ENCODE data around the gene AIG1.
"Not testable (repeated sequence)": the region's sequence is repeated elsewhere in the genome, so short reads cannot be mapped to it uniquely, and the experiment has no call there.

AIG1 gene

GRCh38 chr6:143164565-143165105 lies 103.9 kb downstream of the AIG1 start:
- DNase-seq (ENCODE audit: low read depth in 2 of 2) = no peak

- DNase-seq (ENCODE audit: low read depth in 2 of 2) = no peak
Measured at GRCh38 chr6:143165315-143165855, 104.7 kb downstream of the AIG1 start.

GRCh38 chr6:143166247-143166695 lies 105.6 kb downstream of the AIG1 start:
- no peak for DNase-seq (ENCODE audit: low read depth in 2 of 2)

GRCh38 chr6:143167224-143167623 lies 106.5 kb downstream of the AIG1 start:
- no peak for DNase-seq (ENCODE audit: low read depth in 2 of 2)

GRCh38 chr6:143168396-143168816 lies 107.7 kb downstream of the AIG1 start:
- DNase-seq (ENCODE audit: low read depth in 2 of 2) = not testable (repeated sequence)

GRCh38 chr6:143169440-143169839 lies 108.8 kb downstream of the AIG1 start:
- no peak for DNase-seq (ENCODE audit: low read depth in 2 of 2)

- no peak for DNase-seq (ENCODE audit: low read depth in 2 of 2)
Measured at GRCh38 chr6:143174516-143174915, 113.8 kb downstream of the AIG1 start.

- no peak for DNase-seq (ENCODE audit: low read depth in 2 of 2)
Measured at GRCh38 chr6:143174951-143175350, 114.3 kb downstream of the AIG1 start.

- DNase-seq (ENCODE audit: low read depth in 2 of 2) = no peak
Measured at GRCh38 chr6:143176090-143177021, 115.7 kb downstream of the AIG1 start.

- no peak for DNase-seq (ENCODE audit: low read depth in 2 of 2)
Measured at GRCh38 chr6:143177706-143178105, 117.0 kb downstream of the AIG1 start.

- DNase-seq (ENCODE audit: low read depth in 2 of 2) = no peak
Measured at GRCh38 chr6:143179096-143179495, 118.4 kb downstream of the AIG1 start.

- no peak for DNase-seq (ENCODE audit: low read depth in 2 of 2)
Measured at GRCh38 chr6:143179901-143180612, 119.4 kb downstream of the AIG1 start.

GRCh38 chr6:143180826-143181225 lies 120.1 kb downstream of the AIG1 start:
- DNase-seq (ENCODE audit: low read depth in 2 of 2) = no peak

GRCh38 chr6:143183666-143184065 lies 123.0 kb downstream of the AIG1 start:
- no peak for DNase-seq (ENCODE audit: low read depth in 2 of 2)

GRCh38 chr6:143185288-143185687 lies 124.6 kb downstream of the AIG1 start:
- DNase-seq (ENCODE audit: low read depth in 2 of 2) = no peak

GRCh38 chr6:143187238-143187923 lies 126.7 kb downstream of the AIG1 start:
- DNase-seq (ENCODE audit: low read depth in 2 of 2) = no peak

GRCh38 chr6:143188292-143188691 lies 127.6 kb downstream of the AIG1 start:
- DNase-seq (ENCODE audit: low read depth in 2 of 2) = no peak

- DNase-seq (ENCODE audit: low read depth in 2 of 2) = no peak
Measured at GRCh38 chr6:143191361-143191760, 130.7 kb downstream of the AIG1 start.

- no peak for DNase-seq (ENCODE audit: low read depth in 2 of 2)
Measured at GRCh38 chr6:143192766-143193165, 132.1 kb downstream of the AIG1 start.

- no peak for DNase-seq (ENCODE audit: low read depth in 2 of 2)
Measured at GRCh38 chr6:143193571-143194094, 132.9 kb downstream of the AIG1 start.

- no peak for DNase-seq (ENCODE audit: low read depth in 2 of 2)
Measured at GRCh38 chr6:143194095-143194589, 133.5 kb downstream of the AIG1 start.

All from stimulated activated CD8-positive, alpha-beta memory T cell treated with anti-CD3 and anti-CD28 coated beads, Interleukin-7, amount 100 ng/mL, for 1 hour (primary cell).